Mucosa of descending colon (tissue), 3 donors: Measurements from ENCODE around the gene CAMK2D. TPM values are rescaled to one million over a fixed set of nuclear protein-coding genes. Genes with fewer than 3 reads are reported as not detected.

Source experiments
- ATAC-seq: fragments of 200-7000 bp; cut with Tn5 transposase; one replicate; pipeline ENCODE4 v1.9.1; 2020; ENCODE audit warnings: mild to moderate bottlenecking, moderate library complexity
- DNase-seq, 3 donors: peaks; one replicate each; pipeline ENCODE4 v3.0.0-alpha.2; 2020
- H3K36me3 ChIP-seq: fragments of 200-600 bp; one replicate; pipeline ENCODE4 v1.8.0; 2021; ENCODE audit warnings: low read depth, mild to moderate bottlenecking
- H3K4me1 ChIP-seq: fragments of 200-600 bp; one replicate; pipeline ENCODE4 v1.8.0; 2021; ENCODE audit warnings: low read depth, mild to moderate bottlenecking
- H3K4me3 ChIP-seq: fragments of 200-600 bp; one replicate; pipeline ENCODE4 v1.8.0; 2021; ENCODE audit warnings: mild to moderate bottlenecking
- H3K9me3 ChIP-seq: fragments of 200-600 bp; one replicate; pipeline ENCODE4 v1.8.0; 2021; ENCODE audit warnings: mild to moderate bottlenecking
- intact Hi-C, 2 donors: fragments of 100-400 bp; cut with DNase I in 1 of 2; cut with micrococcal nuclease in 1 of 2; formaldehyde crosslinking; loops; one replicate each; pipeline versions ENCODE4 v1.11.0 to v1.11.1; 2022; cut with DNase I, micrococcal nuclease
- total RNA-seq, 3 donors: library from RNA; stranded (reverse); fragmentation: NEBNext Ultra II Directional in 2 of 3; extraction: Animal tissue kit (Norgen Biotek cat#: 25700) in 2 of 3; gene quantifications; one replicate each; pipeline versions ENCODE4 v1.2.1 to v1.2.4, GENCODE V29; 2021 to 2023
- TF ChIP-seq, protein P1 (sequence below): fragments of 200-600 bp; IDR thresholded peaks from one replicate; pipeline ENCODE4 v1.8.0; 2022; ENCODE audit warnings: antibody characterized with exemption, mild to moderate bottlenecking
- donor health status: DM: no; HTN: no; CAD: no; lungs with moderate emphysema.
- donor health status: DM: no; HTN: no; CAD: no.
- donor health status: DM: no; HTN: yes; CAD: no.

CAMK2D gene
- total RNA-seq, 3 donors from 2014 or later, result 59.8 to 83.0 (median 77.3) TPM

DNA sequence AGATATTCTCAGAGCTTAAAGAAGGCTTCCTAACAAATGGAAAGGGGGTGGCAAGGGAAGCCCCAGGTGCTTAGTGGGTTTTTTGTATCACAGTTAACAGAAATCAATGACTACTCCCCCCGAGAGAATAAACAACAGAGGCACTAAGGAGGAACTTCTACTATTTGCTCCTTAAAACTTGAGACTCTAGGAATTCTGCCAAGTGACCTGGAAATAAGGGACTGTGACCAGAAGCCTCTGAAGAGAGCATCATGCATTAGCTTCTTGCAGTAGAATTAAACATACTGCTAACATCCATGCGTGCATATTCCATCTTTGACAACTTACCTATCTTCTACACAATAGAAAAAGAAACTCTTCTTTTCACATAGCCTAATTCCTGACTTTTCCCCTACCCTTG is 86.8 kb downstream of the CAMK2D start:
- intact Hi-C loops, result no loop called here
- peaks cover 15% of the 10 kb centered on the region for H3K4me1 ChIP-seq
- H3K4me3 ChIP-seq, result no peak overlapping the region
- TF ChIP-seq, protein P1, sequence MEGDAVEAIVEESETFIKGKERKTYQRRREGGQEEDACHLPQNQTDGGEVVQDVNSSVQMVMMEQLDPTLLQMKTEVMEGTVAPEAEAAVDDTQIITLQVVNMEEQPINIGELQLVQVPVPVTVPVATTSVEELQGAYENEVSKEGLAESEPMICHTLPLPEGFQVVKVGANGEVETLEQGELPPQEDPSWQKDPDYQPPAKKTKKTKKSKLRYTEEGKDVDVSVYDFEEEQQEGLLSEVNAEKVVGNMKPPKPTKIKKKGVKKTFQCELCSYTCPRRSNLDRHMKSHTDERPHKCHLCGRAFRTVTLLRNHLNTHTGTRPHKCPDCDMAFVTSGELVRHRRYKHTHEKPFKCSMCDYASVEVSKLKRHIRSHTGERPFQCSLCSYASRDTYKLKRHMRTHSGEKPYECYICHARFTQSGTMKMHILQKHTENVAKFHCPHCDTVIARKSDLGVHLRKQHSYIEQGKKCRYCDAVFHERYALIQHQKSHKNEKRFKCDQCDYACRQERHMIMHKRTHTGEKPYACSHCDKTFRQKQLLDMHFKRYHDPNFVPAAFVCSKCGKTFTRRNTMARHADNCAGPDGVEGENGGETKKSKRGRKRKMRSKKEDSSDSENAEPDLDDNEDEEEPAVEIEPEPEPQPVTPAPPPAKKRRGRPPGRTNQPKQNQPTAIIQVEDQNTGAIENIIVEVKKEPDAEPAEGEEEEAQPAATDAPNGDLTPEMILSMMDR, result no peak
- ATAC-seq (no peak), DNase-seq (no peak)
- no peaks in the 10 kb centered on the region for H3K36me3 ChIP-seq
- H3K9me3 ChIP-seq, result no peaks in the 10 kb centered on the region

DNA sequence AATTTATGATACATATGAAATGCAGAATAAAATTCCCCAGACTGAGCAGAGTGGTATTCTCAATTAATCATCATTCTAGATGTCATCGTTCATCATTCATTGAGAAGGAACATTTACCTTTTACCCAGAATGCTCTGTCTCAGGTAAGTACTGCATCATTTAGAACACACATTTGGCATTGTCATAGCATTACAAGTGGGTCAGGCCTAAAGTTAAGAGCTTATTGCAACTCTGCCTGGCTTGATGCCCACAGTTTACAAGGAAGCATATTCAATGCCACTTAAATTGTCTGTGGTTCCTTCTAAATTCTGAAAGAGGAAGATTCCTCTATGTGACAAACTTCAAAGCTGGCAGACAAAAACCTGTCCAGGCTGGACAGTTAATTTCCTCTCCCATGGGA is 87.3 kb downstream of the CAMK2D start:
- peaks cover 15% of the 10 kb centered on the region for H3K4me1 ChIP-seq
- no peaks in the 10 kb centered on the region for H3K36me3 ChIP-seq
- peak; percentile 51 for ATAC-seq
- DNase-seq, result peak in 1 of 3 donors; percentile 52
- no peak overlapping the region for H3K4me3 ChIP-seq
- H3K9me3 ChIP-seq, result no peaks in the 10 kb centered on the region
- TF ChIP-seq, protein P1, result no peak
- intact Hi-C loops, result no loop called here

DNA sequence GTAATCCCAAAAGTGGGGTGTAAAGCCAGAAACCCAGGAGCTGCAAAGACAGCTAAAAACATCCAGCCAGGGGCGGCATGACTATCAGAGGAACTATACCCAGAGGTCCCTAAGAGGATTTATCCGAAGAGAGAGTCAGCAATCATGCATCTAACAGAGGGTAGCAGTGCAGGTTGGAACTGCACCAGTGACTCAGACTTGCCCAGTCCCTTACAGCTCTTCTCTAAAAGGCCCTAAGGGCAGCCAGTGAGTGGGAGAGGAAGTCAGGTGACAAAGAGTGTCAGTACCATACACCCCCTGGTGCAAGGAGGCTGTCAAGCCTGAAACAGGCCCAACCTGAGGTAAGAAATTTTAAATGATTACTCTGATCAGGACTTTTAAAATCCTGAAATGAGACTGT is 88.1 kb downstream of the CAMK2D start:
- DNase-seq (no peak), ATAC-seq (peak; percentile 76)
- TF ChIP-seq, protein P1, result no peak
- Histone ChIP-seq H3K4me3 (no peak overlapping the region), H3K9me3 (no peaks in the 10 kb centered on the region), H3K4me1 (peaks cover 15% of the 10 kb centered on the region), H3K36me3 (no peaks in the 10 kb centered on the region)
- intact Hi-C loops, result no loop called here

DNA sequence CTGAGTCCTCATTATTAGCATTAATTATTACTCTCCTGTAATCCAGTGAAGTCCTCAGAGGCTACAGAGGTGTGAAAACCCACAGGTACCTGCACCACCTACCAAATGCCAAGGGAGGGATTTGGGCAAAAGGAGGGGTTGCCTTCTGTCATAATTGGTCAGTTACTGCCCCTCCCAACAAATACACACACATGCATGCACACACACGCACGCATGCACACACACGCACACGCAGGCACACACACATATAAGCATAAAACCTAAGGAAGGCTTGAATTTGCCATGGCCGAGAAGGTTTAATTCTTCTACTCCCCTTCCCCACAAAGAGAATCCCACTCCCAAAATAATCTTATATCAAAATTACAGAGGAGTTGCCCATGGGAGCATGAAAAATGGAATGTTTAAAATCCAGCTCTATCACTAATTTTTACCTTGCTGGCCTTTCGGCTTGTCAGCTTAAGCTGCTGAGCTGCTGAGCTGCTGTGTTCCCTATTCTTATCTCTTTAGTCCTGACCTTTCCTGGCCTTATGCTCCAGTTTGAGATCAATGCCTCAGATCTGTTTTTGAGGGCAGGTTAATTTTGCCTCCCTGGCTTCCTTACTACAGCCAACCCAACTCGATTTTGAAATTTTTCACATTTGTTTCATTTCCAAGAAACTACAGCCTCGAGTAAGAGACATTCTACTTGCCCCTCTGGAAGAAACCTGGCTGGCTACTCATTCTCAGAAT is 95.0 kb downstream of the CAMK2D start:
- no peak for DNase-seq

DNA sequence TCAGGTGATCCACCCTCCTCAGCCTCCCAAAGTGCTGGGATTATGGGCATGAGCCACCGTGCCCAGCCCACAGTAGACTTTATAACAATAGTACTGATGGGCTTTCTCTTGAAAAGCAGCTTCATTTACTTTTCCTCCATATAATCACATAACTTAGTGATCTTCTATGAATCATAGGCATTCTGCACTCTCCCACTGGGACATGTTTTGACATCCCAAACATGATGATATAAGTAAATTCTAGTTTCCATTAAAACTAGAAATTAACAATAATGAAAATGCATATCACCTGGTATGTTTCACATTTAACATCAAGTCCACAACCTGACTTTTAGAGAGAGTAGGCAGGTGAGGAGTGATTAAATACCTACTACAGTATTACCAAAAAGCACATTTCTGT is 96.5 kb downstream of the CAMK2D start:
- Histone ChIP-seq H3K9me3 (no peaks in the 10 kb centered on the region), H3K4me3 (no peak overlapping the region), H3K36me3 (no peaks in the 10 kb centered on the region), H3K4me1 (peaks cover 2% of the 10 kb centered on the region)
- intact Hi-C loops, result no loop called here
- TF ChIP-seq, protein P1, result no peak
- ATAC-seq, result no peak
- no peak for DNase-seq

More for the DNA sequence above, 95.0 kb downstream of the CAMK2D start:
- intact Hi-C loops, result no loop called here
- H3K4me1 ChIP-seq, result peaks cover 3% of the 10 kb centered on the region
- TF ChIP-seq, protein P1, result no peak
- H3K9me3 ChIP-seq, result no peaks in the 10 kb centered on the region
- no peak for ATAC-seq
- no peaks in the 10 kb centered on the region for H3K36me3 ChIP-seq
- no peak overlapping the region for H3K4me3 ChIP-seq
